Hepatocyte (in vitro differentiated cells): ENCODE results near the gene STIM1.

Experiments
- EZH2phosphoT487 ChIP-seq: fragments of 200-600 bp; sonication (generic); IDR thresholded peaks from one replicate; pipeline ENCODE4 v1.6.1; 2018; ENCODE audit warnings: antibody characterized with exemption, mild to moderate bottlenecking, low read depth, moderate library complexity; ENCODE audit not compliant: unreplicated experiment, severe bottlenecking
- TF ChIP-seq, protein P1 (sequence below): fragments of 200-600 bp; sonication (generic); IDR thresholded peaks from 2 replicates; pipeline ENCODE4 v1.5.1; 2016; ENCODE audit warnings: antibody characterized with exemption, mild to moderate bottlenecking; ENCODE audit not compliant: poor library complexity

DNA sequence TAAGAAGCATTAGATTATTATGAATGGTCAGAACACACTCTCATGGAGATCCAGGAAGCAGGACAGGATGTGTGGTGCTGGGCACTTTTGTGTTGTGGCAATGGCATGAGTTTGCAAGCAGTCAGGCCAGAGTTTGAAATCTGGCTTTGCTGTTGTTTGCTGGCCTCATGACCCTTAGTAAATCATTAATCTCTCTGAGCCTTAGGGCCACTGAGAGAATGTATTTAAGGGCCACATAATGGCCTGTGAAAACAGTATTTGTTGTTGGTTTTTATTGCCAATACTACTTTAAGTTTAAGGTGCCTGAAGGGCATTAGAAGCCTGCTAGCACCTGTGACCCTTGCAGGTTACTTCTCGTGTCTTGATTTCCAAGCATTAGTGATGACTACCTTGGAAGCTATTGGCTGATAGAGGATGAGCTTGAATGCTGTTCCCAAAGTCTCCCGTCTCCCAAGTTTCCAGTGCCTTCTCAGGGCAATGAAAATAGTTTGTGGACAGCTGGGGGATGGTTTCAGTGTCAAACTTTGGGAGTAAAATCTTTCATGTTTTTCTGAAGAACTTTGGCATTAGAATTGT, 24.6 kb downstream of the STIM1 start:
- TF ChIP-seq, protein P1, sequence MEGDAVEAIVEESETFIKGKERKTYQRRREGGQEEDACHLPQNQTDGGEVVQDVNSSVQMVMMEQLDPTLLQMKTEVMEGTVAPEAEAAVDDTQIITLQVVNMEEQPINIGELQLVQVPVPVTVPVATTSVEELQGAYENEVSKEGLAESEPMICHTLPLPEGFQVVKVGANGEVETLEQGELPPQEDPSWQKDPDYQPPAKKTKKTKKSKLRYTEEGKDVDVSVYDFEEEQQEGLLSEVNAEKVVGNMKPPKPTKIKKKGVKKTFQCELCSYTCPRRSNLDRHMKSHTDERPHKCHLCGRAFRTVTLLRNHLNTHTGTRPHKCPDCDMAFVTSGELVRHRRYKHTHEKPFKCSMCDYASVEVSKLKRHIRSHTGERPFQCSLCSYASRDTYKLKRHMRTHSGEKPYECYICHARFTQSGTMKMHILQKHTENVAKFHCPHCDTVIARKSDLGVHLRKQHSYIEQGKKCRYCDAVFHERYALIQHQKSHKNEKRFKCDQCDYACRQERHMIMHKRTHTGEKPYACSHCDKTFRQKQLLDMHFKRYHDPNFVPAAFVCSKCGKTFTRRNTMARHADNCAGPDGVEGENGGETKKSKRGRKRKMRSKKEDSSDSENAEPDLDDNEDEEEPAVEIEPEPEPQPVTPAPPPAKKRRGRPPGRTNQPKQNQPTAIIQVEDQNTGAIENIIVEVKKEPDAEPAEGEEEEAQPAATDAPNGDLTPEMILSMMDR: no peak
- TF ChIP-seq EZH2phosphoT487: no peak
